Naive thymus-derived CD4-positive, alpha-beta T cell (primary cell): ENCODE results near the gene GASK1A. TPM values are rescaled to one million over a fixed set of nuclear protein-coding genes. Genes with fewer than 3 reads are reported as not detected.

Experiments used
- ATAC-seq: fragments of 150-1000 bp; cut with Tn5 transposase; 2 replicates; pipeline ENCODE4 v1.10.0; 2021; ENCODE audit warnings: mild to moderate bottlenecking, moderate library complexity
- CTCF ChIA-PET: fragments of 350-600 bp; sonication (Branson Sonifier 250); formaldehyde crosslinking; loops from one replicate; lab custom pipeline; 2021; ENCODE audit warnings: antibody characterized with exemption; lab: Charles Lee
- POLR2A ChIA-PET: fragments of 350-600 bp; sonication (Branson Sonifier 250); formaldehyde crosslinking; loops from one replicate; lab custom pipeline; 2021; ENCODE audit warnings: antibody characterized with exemption, inconsistent platforms; lab: Charles Lee
- DNase-seq, 9 donors: peaks; one replicate each; pipeline versions ENCODE4 v3.0.0 to v3.0.0-alpha.2; 2020 to 2022; ENCODE audit warnings: mixed read lengths in 1 of 9
- H3K27ac ChIP-seq: one replicate; pipeline ENCODE4 v1.7.0; 2013; ENCODE audit warnings: mild to moderate bottlenecking, low read depth, low read length, moderate library complexity
- H3K27me3 ChIP-seq, 2 donors: one replicate each; pipeline ENCODE4 v1.7.0; 2013; ENCODE audit warnings: low read length in 2 of 2, mild to moderate bottlenecking in 2 of 2, moderate library complexity in 2 of 2; ENCODE audit not compliant: control insufficient read depth in 2 of 2, insufficient read depth in 2 of 2
- H3K36me3 ChIP-seq, 3 experiments: 1 replicate in 2 of 3; 2 replicates in 1 of 3; pipeline ENCODE4 v1.7.0; 2013; ENCODE audit warnings: low read length in 3 of 3, mild to moderate bottlenecking in 3 of 3, moderate library complexity in 1 of 3; ENCODE audit not compliant: insufficient read depth in 3 of 3, control insufficient read depth in 2 of 3
- H3K4me1 ChIP-seq, 2 donors: one replicate each; pipeline ENCODE4 v1.7.0; 2013; ENCODE audit warnings: low read length in 2 of 2, mild to moderate bottlenecking in 2 of 2, moderate library complexity in 1 of 2; ENCODE audit not compliant: control insufficient read depth in 2 of 2, insufficient read depth in 2 of 2
- H3K4me3 ChIP-seq: 2 replicates; pipeline ENCODE4 v1.7.0; 2013; ENCODE audit warnings: mild to moderate bottlenecking, low read length
- H3K9me3 ChIP-seq, 3 experiments: 1 replicate in 2 of 3; 2 replicates in 1 of 3; pipeline ENCODE4 v1.7.0; 2013; ENCODE audit warnings: low read length in 3 of 3; ENCODE audit not compliant: control insufficient read depth in 2 of 3
- H3K27ac Mint-ChIP-seq, 9 donors: one replicate each; pipeline ENCODE4 v1.8.0; 2020 to 2022; ENCODE audit warnings: mixed read lengths in 9 of 9, mild to moderate bottlenecking in 8 of 9, moderate library complexity in 5 of 9, inconsistent platforms in 2 of 9
- H3K27me3 Mint-ChIP-seq, 5 donors: one replicate each; pipeline ENCODE4 v1.8.0; 2021 to 2022; ENCODE audit warnings: mixed read lengths in 5 of 5, mild to moderate bottlenecking in 1 of 5
- H3K36me3 Mint-ChIP-seq, 5 donors: one replicate each; pipeline ENCODE4 v1.8.0; 2020 to 2022; ENCODE audit warnings: mixed read lengths in 5 of 5, mild to moderate bottlenecking in 3 of 5, inconsistent platforms in 1 of 5
- H3K4me1 Mint-ChIP-seq, 7 donors: one replicate each; pipeline ENCODE4 v1.8.0; 2020 to 2022; ENCODE audit warnings: mixed read lengths in 7 of 7, mild to moderate bottlenecking in 3 of 7, inconsistent platforms in 1 of 7
- H3K4me3 Mint-ChIP-seq, 10 donors: one replicate each; pipeline ENCODE4 v1.8.0; 2020 to 2022; ENCODE audit warnings: mild to moderate bottlenecking in 10 of 10, mixed read lengths in 10 of 10, moderate library complexity in 6 of 10, inconsistent platforms in 2 of 10
- H3K9me3 Mint-ChIP-seq, 11 donors: one replicate each; pipeline ENCODE4 v1.8.0; 2020 to 2022; ENCODE audit warnings: mixed read lengths in 11 of 11, mild to moderate bottlenecking in 4 of 11, inconsistent platforms in 1 of 11, moderate library complexity in 1 of 11
- intact Hi-C, 2 donors: fragments of 100-400 bp; cut with micrococcal nuclease; formaldehyde crosslinking; loops; one replicate each; pipeline ENCODE4 v1.15.1; 2023
- polyA plus RNA-seq, 2 donors: library from polyadenylated mRNA; unstranded; fragments of 300-500 nt; fragmentation: Illumina TruSeq; gene quantifications; one replicate each; pipeline ENCODE4 v1.2.3, GENCODE V29; 2021
- total RNA-seq, 6 experiments: library from RNA in 5 of 6; stranded (reverse) in 5 of 6; gene quantifications; 1 replicate in 5 of 6; 2 replicates in 1 of 6; pipeline ENCODE4 v1.2.3 and lab custom pipeline; 2021 to 2026

GASK1A gene
- total and polyA plus RNA-seq, 7 experiments from 2014 or later = 0.20 to 0.24 (median 0.21) TPM; not detected in 4

- Histone ChIP-seq H3K36me3 (no peaks in the 10 kb centered on the region), H3K27me3 (no peaks in the 10 kb centered on the region), H3K27ac (no peak overlapping the region), H3K4me3 (no peak overlapping the region), H3K4me1 (peaks cover 0 to 2% of the 10 kb centered on the region in 2 donors), H3K9me3 (no peaks in the 10 kb centered on the region)
- H3K27ac Mint-ChIP-seq = no peak overlapping the region
- ChIA-PET CTCF (no interaction called here), POLR2A (no interaction called here)
- H3K27me3 Mint-ChIP-seq = peaks cover 15 to 29% (median 17%) of the 10 kb centered on the region in 5 donors
- H3K36me3 Mint-ChIP-seq = no peaks in the 10 kb centered on the region
- H3K9me3 Mint-ChIP-seq = peaks cover 0 to 2% (median 0%) of the 10 kb centered on the region in 11 donors
- ATAC-seq = no peak
- H3K4me3 Mint-ChIP-seq = no peak overlapping the region
- H3K4me1 Mint-ChIP-seq = peaks cover 0 to 12% (median 2%) of the 10 kb centered on the region in 7 donors
- DNase-seq = no peak
- intact Hi-C loops = no loop called here
Measured at GRCh38 chr3:42984701-42985100, 5.6 kb downstream of the GASK1A start.

GRCh38 chr3:42988097-42988496 is 9.0 kb downstream of the GASK1A start:
- ChIA-PET CTCF (no interaction called here), POLR2A (no interaction called here)
- Histone ChIP-seq H3K36me3 (no peaks in the 10 kb centered on the region), H3K27ac (no peak overlapping the region), H3K4me1 (no peaks in the 10 kb centered on the region), H3K4me3 (no peak overlapping the region), H3K27me3 (no peaks in the 10 kb centered on the region), H3K9me3 (no peaks in the 10 kb centered on the region)
- DNase-seq (no peak), ATAC-seq (no peak)
- H3K27me3 Mint-ChIP-seq = peaks cover 0 to 3% (median 0%) of the 10 kb centered on the region in 5 donors
- H3K36me3 Mint-ChIP-seq = no peaks in the 10 kb centered on the region
- no peak overlapping the region for H3K4me3 Mint-ChIP-seq
- H3K27ac Mint-ChIP-seq = peak overlapping the region in 1 of 9 donors; percentile 23
- H3K9me3 Mint-ChIP-seq = peaks cover 0 to 2% (median 0%) of the 10 kb centered on the region in 11 donors
- intact Hi-C loops = no loop called here
- peaks cover 0 to 12% (median 0%) of the 10 kb centered on the region in 7 donors for H3K4me1 Mint-ChIP-seq

- Mint-ChIP-seq H3K27ac (no peak overlapping the region), H3K4me3 (no peak overlapping the region), H3K9me3 (peaks cover 0 to 2% (median 0%) of the 10 kb centered on the region in 11 donors), H3K27me3 (peaks cover 0 to 3% (median 0%) of the 10 kb centered on the region in 5 donors), H3K36me3 (no peaks in the 10 kb centered on the region), H3K4me1 (peaks cover 0 to 12% (median 0%) of the 10 kb centered on the region in 7 donors)
- ChIA-PET CTCF (no interaction called here), POLR2A (no interaction called here)
- ATAC-seq (no peak), DNase-seq (no peak)
- no peak overlapping the region for H3K27ac ChIP-seq
- no peaks in the 10 kb centered on the region for H3K27me3 ChIP-seq
- no peak overlapping the region for H3K4me3 ChIP-seq
- H3K36me3 ChIP-seq = no peaks in the 10 kb centered on the region
- H3K9me3 ChIP-seq = no peaks in the 10 kb centered on the region
- intact Hi-C loops = no loop called here
- H3K4me1 ChIP-seq = no peaks in the 10 kb centered on the region
Measured at GRCh38 chr3:42988566-42988965, 9.5 kb downstream of the GASK1A start.

- no peak overlapping the region for H3K27ac ChIP-seq
- H3K4me1 ChIP-seq = no peaks in the 10 kb centered on the region
- no peaks in the 10 kb centered on the region for H3K36me3 ChIP-seq
- Mint-ChIP-seq H3K9me3 (peaks cover 0 to 2% (median 0%) of the 10 kb centered on the region in 11 donors), H3K27me3 (peaks cover 0 to 3% (median 0%) of the 10 kb centered on the region in 5 donors), H3K36me3 (no peaks in the 10 kb centered on the region), H3K4me1 (peaks cover 0 to 3% (median 0%) of the 10 kb centered on the region in 7 donors), H3K4me3 (no peak overlapping the region), H3K27ac (peak overlapping the region in 1 of 9 donors; percentile 23)
- ChIA-PET POLR2A (no interaction called here), CTCF (no interaction called here)
- intact Hi-C loops = no loop called here
- H3K4me3 ChIP-seq = no peak overlapping the region
- ATAC-seq (no peak), DNase-seq (no peak)
- H3K9me3 ChIP-seq = no peaks in the 10 kb centered on the region
- no peaks in the 10 kb centered on the region for H3K27me3 ChIP-seq
Measured at GRCh38 chr3:42991341-42992315, 12.5 kb downstream of the GASK1A start.

GRCh38 chr3:42994595-42994994 is 15.5 kb downstream of the GASK1A start:
- H3K4me1 ChIP-seq = no peaks in the 10 kb centered on the region
- H3K27me3 Mint-ChIP-seq = no peaks in the 10 kb centered on the region
- ATAC-seq (no peak), DNase-seq (no peak)
- no peaks in the 10 kb centered on the region for H3K9me3 ChIP-seq
- H3K4me3 Mint-ChIP-seq = no peak overlapping the region
- intact Hi-C loops = no loop called here
- H3K9me3 Mint-ChIP-seq = no peaks in the 10 kb centered on the region
- no peak overlapping the region for H3K27ac ChIP-seq
- H3K4me3 ChIP-seq = no peak overlapping the region
- CTCF ChIA-PET = no interaction called here
- POLR2A ChIA-PET = no interaction called here
- no peaks in the 10 kb centered on the region for H3K27me3 ChIP-seq
- no peak overlapping the region for H3K27ac Mint-ChIP-seq
- no peaks in the 10 kb centered on the region for H3K36me3 ChIP-seq
- no peaks in the 10 kb centered on the region for H3K36me3 Mint-ChIP-seq
- no peaks in the 10 kb centered on the region for H3K4me1 Mint-ChIP-seq

- no peaks in the 10 kb centered on the region for H3K4me1 ChIP-seq
- ChIA-PET POLR2A (no interaction called here), CTCF (no interaction called here)
- H3K27me3 ChIP-seq = no peaks in the 10 kb centered on the region
- intact Hi-C loops = no loop called here
- Mint-ChIP-seq H3K36me3 (no peaks in the 10 kb centered on the region), H3K4me1 (no peaks in the 10 kb centered on the region), H3K27ac (no peak overlapping the region), H3K4me3 (no peak overlapping the region), H3K9me3 (no peaks in the 10 kb centered on the region), H3K27me3 (no peaks in the 10 kb centered on the region)
- H3K9me3 ChIP-seq = no peaks in the 10 kb centered on the region
- no peak for DNase-seq
- H3K4me3 ChIP-seq = no peak overlapping the region
- no peak overlapping the region for H3K27ac ChIP-seq
- H3K36me3 ChIP-seq = no peaks in the 10 kb centered on the region
- ATAC-seq = no peak
Measured at GRCh38 chr3:42996021-42996420, 16.9 kb downstream of the GASK1A start.
